ENCODE measurements around the gene CTSD. TPM values are rescaled to one million over a fixed set of nuclear protein-coding genes. Genes with fewer than 3 reads are reported as not detected.

Gene CTSD
- polyA plus RNA-seq, 1 experiment, result 206 TPM

- CTCF ChIA-PET, result interaction anchor here (1.1 kb wide), 1 partner anchor 82 kb away, joined by 3 read pairs; no protein-coding TSS in a partner anchor
- TF ChIP-seq, protein P1, sequence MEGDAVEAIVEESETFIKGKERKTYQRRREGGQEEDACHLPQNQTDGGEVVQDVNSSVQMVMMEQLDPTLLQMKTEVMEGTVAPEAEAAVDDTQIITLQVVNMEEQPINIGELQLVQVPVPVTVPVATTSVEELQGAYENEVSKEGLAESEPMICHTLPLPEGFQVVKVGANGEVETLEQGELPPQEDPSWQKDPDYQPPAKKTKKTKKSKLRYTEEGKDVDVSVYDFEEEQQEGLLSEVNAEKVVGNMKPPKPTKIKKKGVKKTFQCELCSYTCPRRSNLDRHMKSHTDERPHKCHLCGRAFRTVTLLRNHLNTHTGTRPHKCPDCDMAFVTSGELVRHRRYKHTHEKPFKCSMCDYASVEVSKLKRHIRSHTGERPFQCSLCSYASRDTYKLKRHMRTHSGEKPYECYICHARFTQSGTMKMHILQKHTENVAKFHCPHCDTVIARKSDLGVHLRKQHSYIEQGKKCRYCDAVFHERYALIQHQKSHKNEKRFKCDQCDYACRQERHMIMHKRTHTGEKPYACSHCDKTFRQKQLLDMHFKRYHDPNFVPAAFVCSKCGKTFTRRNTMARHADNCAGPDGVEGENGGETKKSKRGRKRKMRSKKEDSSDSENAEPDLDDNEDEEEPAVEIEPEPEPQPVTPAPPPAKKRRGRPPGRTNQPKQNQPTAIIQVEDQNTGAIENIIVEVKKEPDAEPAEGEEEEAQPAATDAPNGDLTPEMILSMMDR (IDR thresholded peaks at IDR 0.05; ENCODE audit: insufficient read depth, low read depth, low read length), result no peak
- Histone ChIP-seq H3K4me3 (ENCODE audit: low read depth, low read length) (no peak overlapping the region), H3K27me3 (ENCODE audit: control insufficient read depth, insufficient read depth, low read length) (peaks cover 4% of the 10 kb centered on the region; the same call in 1 of the 2 replicates), H3K36me3 (ENCODE audit: control insufficient read depth, insufficient read depth, low read length) (no peaks in the 10 kb centered on the region)
- DNase-seq (ENCODE audit: low read depth), result no peak
- POLR2A ChIA-PET, result no interaction called here
Observed at GRCh38 chr11:1776331-1776851, 12.7 kb upstream of the CTSD start.

- H3K27me3 ChIP-seq (ENCODE audit: control insufficient read depth, insufficient read depth, low read length), result peaks cover 4% of the 10 kb centered on the region; the same call in 1 of the 2 replicates
- no peaks in the 10 kb centered on the region for H3K36me3 ChIP-seq (ENCODE audit: control insufficient read depth, insufficient read depth, low read length)
- no peak for DNase-seq (ENCODE audit: low read depth)
- TF ChIP-seq, protein P1 (IDR thresholded peaks at IDR 0.05; ENCODE audit: insufficient read depth, low read depth, low read length), result no peak
- no peak overlapping the region for H3K4me3 ChIP-seq (ENCODE audit: low read depth, low read length)
- CTCF ChIA-PET, result no interaction called here
- POLR2A ChIA-PET, result no interaction called here
Observed at GRCh38 chr11:1774886-1775285, 11.2 kb upstream of the CTSD start.

DNA sequence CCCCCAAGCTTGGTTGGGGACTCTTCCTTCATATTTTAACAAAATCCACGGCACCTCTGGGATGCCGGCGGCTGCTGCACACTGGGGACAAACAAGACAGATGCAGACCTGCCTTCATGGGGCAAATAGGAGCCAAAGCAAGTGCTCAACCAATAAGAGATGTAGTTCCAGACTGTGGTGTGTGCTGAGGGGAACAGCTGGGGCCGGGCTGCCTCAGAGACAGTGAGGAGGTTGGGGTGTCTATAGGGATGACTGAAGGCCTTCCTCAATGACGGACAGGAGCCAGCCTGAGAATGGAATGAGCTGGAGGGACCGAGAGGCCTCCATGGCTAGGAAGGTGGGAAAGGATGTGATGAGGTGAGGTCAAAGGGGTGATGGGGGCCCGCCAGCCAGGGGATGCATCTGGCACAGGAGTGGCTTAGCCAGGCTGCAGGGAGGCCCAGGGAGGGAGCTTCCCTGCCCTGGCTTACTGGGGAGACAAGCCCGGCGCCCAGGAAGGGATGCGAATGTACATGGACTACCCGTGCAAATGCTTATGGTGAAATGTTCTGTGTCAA, 10.3 kb upstream of the CTSD start:
- ChIA-PET POLR2A (no interaction called here), CTCF (interaction anchor here (2.6 kb wide), 1 partner anchor 80 kb away, joined by 10 read pairs; no protein-coding TSS in a partner anchor)
- Histone ChIP-seq H3K4me3 (ENCODE audit: low read depth, low read length) (no peak overlapping the region), H3K36me3 (ENCODE audit: control insufficient read depth, insufficient read depth, low read length) (no peaks in the 10 kb centered on the region), H3K27me3 (ENCODE audit: control insufficient read depth, insufficient read depth, low read length) (0 out of 2 replicates have a peak, but pooled peaks cover 4% of the 10 kb centered on the region)
- TF ChIP-seq, protein P1 (IDR thresholded peaks at IDR 0.05; ENCODE audit: insufficient read depth, low read depth, low read length), result no peak
- no peak for DNase-seq (ENCODE audit: low read depth)

- POLR2A ChIA-PET, result no interaction called here
- CTCF ChIA-PET, result interaction anchor here (1.4 to 2.6 kb wide), 2 partner anchors 59 to 79 kb away, joined by 9 to 10 read pairs; no protein-coding TSS in a partner anchor
- TF ChIP-seq, protein P1 (IDR thresholded peaks at IDR 0.05; ENCODE audit: insufficient read depth, low read depth, low read length), result no peak
Observed at GRCh38 chr11:1773131-1773993, 9.6 kb upstream of the CTSD start.

More at GRCh38 chr11:1773131-1773993, 9.6 kb upstream of the CTSD start:
- H3K36me3 ChIP-seq (ENCODE audit: control insufficient read depth, insufficient read depth, low read length), result no peaks in the 10 kb centered on the region
- no peak overlapping the region for H3K4me3 ChIP-seq (ENCODE audit: low read depth, low read length)
- H3K27me3 ChIP-seq (ENCODE audit: control insufficient read depth, insufficient read depth, low read length), result 0 out of 2 replicates have a peak, but pooled peaks cover 1% of the 10 kb centered on the region
- no peak for DNase-seq (ENCODE audit: low read depth)
